ENCODE data around the gene HDAC6. TPM values are rescaled to one million over a fixed set of nuclear protein-coding genes. Genes with fewer than 3 reads are reported as not detected.
A peak's percentile ranks its signal among the peaks of the same experiment; 100 is the strongest.

The HDAC6 gene
- polyA plus RNA-seq (ENCODE audit: insufficient read length in 12 of 12): 100 to 1,000 TPM in 5 of 12 donors, 10 to 100 TPM in 6, not detected in 1; 81.3 to 151 (median 95.2) TPM
- long read RNA-seq, donor 1, full-length matches to known transcripts: 5 of 553 reads
- long read RNA-seq, donor 1, partial matches to known transcripts: 540 of 553 reads
- long read RNA-seq, donor 1, other reads (novel, unspliced or antisense): 8 of 553 reads
- long read RNA-seq, donor 2: 0 reads
- long read RNA-seq, donor 3, partial matches to known transcripts: 0 of 2 reads
- long read RNA-seq, donor 3, other reads (novel, unspliced or antisense): 0 of 2 reads
- long read RNA-seq, donor 4: 0 reads
- long read RNA-seq, donor 5, full-length matches to known transcripts: 5 of 26 reads
- long read RNA-seq, donor 5, partial matches to known transcripts: 21 of 26 reads
- long read RNA-seq, donor 5, other reads (novel, unspliced or antisense): 0 of 26 reads
- long read RNA-seq, donor 6, partial matches to known transcripts: 0 of 3 reads
- long read RNA-seq, donor 6, other reads (novel, unspliced or antisense): 0 of 3 reads
- long read RNA-seq, donor 7, partial matches to known transcripts: 0 of 1 reads
- long read RNA-seq, donor 7, other reads (novel, unspliced or antisense): 0 of 1 reads
- long read RNA-seq, donor 8, full-length matches to known transcripts: 6 of 26 reads
- long read RNA-seq, donor 8, partial matches to known transcripts: 20 of 26 reads
- long read RNA-seq, donor 8, other reads (novel, unspliced or antisense): 0 of 26 reads
- long read RNA-seq, donor 9, partial matches to known transcripts: 5 of 7 reads
- long read RNA-seq, donor 9, other reads (novel, unspliced or antisense): 0 of 7 reads
- long read RNA-seq, donor 10, full-length matches to known transcripts: 5 of 15 reads
- long read RNA-seq, donor 10, partial matches to known transcripts: 10 of 15 reads
- long read RNA-seq, donor 10, other reads (novel, unspliced or antisense): 0 of 15 reads
- long read RNA-seq, donor 11, full-length matches to known transcripts: 3 of 12 reads
- long read RNA-seq, donor 11, partial matches to known transcripts: 9 of 12 reads
- long read RNA-seq, donor 11, other reads (novel, unspliced or antisense): 0 of 12 reads

DNA sequence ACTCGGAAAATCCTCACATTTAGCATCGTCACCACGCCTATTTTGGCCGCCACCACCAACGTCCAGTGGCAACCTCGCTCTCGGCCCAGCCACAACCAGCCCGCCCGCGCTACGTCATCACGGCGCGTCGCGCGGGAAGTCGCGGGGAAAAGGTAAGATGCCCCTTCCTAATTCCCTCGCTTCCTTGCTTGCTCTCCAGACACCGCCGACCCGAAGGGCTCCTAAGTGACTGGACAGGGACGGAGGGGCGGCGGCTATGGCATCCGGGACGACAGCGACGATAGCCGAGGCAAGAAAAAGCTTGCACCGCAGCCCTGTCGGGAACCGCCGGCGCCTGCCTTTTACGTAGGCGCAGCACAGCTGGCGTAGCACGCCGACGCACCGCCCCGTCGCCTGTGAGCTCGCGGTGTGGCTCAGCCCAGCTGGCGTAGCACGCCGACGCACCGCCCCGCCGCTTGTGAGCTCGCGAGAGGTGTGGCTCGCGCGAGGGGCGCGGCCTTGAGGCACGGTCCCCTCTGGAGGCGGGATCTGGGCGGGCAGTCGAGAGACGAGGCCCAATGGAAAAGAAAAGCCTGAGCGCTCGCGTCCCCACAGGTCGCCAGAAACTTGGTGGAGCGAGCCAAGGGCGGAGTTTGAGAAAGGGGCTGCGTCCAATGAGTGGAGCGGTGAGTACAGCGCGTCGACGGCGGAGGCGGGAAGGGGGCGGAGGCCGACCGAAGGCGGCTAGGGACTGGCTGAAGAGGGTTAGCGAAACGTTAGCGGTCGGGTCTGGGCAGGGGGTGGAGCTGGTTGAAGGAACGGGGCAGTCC is at the start of gene HDAC6:
Gene HDAC6, plus strand, starts transcription at position 788 of the 809 bp plus-strand sequence. CDS start 626 bp downstream, outside the sequence.
- DNase-seq: peak; percentile 97

DNA sequence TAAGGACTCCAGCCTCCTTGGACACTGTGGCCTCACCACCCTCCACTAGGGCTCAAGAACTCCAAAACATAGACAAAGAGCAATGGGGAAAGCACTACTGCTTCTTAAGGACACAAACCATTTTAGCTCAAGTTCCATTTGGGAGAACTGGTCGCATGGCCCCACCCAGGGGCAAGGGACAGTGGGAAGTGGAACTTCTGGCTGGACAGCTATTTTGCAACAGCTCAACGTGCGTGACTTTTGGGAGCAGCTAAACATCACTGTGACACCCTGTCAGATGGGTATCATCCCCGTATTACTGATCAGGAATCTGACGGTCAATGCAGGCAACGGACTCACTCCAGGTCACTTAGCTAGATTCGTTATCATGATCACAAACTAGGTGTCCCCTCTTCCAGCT is 49.4 kb upstream of the HDAC6 start:
- no peak for DNase-seq

DNA sequence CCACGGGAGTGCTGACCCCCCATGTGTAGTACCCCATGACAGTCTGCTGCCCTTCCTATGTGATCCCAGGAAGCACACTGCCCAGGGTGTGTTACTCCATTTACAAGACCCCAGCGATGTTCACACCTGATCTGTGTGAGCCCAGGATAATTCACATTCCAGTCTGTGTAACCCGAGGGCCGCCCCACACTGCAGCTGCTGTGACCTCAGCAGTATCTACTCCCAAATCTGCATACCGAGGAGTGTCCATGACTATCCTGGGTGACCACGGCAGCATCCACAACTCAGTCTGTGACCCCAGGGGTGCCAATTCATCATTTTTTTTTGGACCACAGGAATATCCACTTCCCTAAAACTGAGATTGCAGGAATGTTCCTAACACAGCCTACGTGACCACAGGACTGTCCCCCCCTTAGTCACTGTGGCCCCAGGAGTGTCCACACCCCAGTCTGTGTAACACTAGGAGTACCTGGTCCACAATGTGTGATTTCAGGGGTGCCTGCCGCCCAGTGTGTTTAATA is 48.1 kb upstream of the HDAC6 start:
- no peak for DNase-seq

DNA sequence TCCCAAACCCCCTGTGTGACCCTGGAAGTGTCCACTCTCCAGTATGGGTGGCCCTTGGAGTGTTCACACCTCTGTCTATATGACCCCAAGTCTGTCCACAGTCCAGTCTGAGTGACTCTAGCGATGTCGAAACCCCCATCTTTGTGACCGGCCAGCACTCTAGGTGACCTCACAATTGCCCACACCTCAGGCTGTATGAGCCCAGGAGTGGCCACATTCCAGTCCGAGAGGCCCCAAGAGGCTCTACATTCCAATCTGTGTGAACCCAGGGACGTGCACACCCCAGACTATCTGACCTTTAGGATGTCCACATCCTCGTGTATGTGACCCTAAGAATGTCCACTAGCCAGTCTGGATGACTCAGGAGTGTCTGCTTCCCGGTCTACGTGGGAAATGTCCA is 47.6 kb upstream of the HDAC6 start:
- DNase-seq: no peak

DNA sequence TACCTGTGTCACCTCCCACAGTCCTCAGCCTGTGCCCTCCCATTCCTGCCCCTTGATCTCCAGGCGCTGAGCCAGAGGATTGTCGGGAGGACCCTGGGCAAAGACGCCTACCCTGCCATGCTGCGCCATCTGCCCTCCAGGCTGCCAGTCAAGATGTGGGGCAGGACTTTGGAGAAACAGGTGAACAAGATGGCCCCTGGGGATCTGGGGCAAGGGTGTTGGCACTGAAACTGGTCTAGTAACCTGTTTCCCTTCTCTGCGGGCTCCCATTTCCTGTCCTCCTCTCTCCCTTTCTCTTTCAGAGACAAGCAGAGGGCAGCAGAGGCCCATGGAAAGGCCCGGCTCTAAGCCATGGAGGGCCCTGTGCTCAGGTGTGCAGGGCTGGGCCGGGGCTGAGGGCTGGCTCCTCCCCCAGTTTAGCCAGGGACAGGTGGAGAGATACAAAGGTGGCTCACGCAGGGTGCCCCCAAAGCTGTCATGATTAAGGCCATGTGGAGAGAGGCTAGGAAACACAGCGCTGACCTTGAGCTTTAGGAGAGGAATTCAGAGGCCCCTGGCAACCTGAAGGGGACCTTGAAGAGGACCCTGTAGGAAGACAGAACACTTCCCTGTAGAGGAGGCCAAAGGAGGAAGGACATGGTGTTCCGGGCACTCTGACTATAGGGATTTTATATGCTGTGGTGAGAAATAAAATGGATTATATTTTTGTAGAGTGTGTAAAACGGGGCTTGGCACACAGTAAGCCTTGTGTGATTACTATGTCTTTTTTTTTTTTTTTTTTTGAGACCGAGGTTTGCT is 40.0 kb upstream of the HDAC6 start, which contains the start of gene GLOD5:
Gene GLOD5, plus strand, starts transcription at position 74 of the 798 bp plus-strand sequence. Its CDS starts 44 bp downstream, at position 118.
- DNase-seq: no peak

DNA sequence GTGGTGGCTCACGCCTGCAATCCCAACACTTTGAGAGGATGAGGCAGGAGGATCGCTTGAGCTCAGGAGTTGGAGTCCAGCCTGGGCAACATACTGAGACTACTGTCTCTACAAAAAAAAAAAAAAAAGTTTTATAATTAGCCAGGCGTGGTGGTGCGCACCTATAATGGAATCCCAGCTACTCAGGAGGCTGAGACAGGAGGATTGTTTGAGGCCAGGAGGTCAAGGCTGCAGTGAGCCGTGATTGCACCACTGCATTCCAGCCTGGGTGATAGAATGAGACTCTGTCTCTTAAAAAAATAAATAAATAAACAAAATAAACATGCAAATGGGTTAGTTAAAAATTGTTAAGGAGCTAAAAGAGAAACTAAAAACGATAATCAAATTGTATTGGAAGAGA is 32.6 kb upstream of the HDAC6 start:
- no peak for DNase-seq

DNA sequence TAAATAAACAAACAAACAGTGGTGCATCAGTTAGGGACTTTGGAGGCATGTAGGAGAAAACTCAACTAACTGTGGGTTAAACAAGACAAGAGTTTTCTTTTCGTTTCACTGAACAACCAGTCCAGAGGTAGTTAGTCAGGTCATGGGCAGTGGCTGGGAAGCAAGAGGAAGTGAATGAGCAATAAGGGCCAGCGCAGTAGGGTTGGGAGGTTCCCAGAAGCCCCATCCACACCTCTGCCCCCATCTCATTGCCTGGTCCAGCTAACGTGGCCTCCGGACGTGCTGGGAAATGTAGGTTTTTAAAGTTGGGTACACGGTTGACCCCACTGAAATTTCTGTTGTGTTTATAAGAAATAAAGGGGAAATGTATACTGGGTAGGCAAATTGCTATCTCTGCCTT is 31.6 kb upstream of the HDAC6 start:
- no peak for DNase-seq

DNA sequence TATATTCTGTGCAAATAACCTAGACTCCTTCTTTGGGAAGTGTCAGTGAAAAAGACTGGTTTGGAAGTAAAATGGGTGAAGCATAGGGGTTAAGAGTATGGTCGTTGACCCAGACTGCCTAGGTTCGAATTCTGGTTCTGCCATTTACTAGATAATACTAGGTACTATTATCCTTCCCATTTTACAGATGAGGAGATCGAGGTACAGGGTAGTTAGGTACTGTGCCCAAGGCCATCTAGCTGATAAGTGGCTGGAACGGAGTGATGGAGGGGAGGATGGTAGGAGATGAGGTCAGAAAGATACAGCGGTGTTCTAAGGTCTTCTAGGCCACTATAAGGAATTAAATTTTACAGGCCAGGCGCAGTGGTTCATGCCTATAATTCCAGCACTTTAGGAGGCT is 29.3 kb upstream of the HDAC6 start:
- no peak for DNase-seq

DNA sequence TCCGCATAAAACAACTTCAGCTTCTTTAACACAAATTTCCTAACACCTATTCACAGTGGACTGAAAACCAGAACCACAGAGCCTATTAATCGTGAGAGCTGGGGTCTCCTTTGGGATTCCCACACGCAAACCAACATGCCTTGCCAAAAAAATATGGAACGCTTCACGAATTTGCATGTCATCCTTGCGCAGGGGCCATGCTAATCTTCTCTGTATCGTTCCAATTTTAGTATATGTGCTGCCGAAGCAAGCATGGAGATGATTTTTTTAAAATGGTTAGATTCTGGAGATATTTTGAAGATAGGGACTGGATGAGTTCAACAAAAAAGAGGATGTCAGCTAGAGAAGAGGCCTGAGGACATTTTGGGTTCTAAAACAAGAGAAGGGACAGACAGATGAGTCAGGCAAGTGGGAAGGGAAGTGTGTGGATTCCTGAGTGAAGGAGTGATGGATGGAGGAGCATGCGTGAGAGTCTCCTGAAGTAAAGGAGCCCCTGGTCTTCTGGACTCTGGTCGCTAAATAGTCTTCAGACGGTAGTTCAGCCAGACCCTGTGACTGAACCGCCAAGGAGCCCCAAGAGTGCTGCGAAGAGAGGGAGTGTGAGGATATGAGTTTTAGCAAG is 24.9 kb upstream of the HDAC6 start:
- DNase-seq: no peak

DNA sequence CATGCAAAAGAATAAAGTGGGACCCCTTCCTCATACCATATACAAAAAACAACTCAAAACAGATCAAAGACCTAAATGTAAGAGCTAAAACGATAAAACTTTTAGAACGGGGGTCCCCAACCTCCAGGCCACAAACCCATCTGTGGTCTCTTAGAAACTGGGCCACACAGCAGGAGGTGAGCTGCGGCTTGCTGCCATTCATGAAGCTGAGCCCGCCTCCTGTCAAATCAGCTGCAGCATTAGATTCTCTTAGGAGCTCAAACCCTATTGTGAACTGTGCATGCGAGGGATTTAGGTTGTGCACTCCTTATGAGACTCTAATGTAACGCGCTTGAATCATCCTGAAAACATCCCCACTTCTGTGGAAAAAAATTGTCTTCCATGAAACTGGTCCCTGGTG is 22.5 kb upstream of the HDAC6 start:
- no peak for DNase-seq

DNA sequence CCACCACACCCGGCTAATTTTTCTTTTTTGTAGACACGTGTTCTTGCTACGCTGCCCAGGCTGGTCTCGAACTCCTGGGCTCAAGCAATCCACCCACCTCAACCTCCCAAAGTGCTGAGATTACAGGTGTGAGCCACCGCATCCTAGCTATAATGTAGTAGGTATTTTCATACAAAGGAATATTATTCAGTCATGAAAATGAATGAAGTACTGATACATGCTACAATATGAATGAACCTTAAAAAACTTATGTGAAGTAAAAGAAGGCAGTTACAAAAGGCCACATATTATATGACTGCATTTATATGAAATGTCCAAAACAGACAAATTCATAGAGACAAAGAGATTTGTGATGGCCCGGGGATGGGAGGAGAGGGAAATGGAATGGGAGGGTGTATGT is 20.2 kb upstream of the HDAC6 start:
- no peak for DNase-seq

DNA sequence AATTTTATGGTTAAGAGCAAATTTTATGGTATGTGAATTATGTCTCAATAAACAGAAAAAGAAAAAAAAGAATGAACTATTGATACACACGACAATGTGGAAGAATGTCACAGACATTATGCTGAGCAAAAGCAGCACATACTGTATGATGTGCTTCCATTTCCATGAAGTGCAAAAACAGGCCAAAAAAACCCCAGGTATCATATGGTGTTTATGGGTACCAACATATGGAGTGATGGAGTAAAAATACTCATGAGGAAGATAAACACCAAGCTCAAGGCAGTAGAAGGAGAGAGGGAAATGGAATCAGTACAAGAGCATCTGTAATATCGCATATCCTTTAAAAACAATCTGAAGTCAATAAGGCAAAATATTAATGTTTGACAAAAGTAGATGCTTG is 19.7 kb upstream of the HDAC6 start:
- DNase-seq: no peak

DNA sequence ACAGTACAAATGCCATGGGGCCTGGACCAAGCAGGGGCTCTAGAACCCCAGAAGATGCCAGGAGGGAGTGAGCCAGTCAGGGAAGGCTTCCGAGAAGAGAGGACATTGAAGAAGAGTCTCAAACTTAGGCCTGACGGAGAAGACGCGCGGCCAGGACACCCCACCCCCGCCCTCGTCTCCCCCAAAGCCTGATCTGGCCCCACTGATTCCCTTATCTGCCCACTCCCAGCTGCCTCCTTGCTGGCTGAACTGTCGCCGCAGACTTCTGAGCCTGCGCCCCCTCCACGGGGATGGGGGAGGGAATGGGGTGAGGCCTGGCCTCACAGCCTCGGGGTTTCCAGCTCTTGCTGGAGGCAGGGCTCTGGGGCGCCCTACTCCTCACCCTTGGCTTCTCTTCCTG is 19.1 kb upstream of the HDAC6 start:
- no peak for DNase-seq

DNA sequence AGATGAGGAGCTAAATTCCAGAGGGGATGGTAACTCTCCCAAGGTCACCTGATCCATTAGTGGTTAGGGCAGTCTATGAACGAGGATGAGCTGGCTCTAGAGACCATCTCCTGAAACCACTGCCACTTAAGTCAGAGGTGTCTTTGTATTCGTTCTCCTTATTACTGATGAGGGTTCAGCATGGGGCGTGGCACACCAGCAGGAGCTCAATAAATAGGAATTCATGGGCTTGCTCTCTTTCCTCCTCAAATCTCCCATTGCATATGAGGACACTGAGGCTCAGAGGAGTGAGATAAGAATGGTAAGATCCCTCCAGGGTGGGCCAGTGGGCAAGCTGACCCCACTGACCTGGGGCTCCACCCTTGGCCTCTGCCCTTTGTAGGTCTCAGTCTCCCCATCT is 17.1 kb upstream of the HDAC6 start:
- DNase-seq: no peak

DNA sequence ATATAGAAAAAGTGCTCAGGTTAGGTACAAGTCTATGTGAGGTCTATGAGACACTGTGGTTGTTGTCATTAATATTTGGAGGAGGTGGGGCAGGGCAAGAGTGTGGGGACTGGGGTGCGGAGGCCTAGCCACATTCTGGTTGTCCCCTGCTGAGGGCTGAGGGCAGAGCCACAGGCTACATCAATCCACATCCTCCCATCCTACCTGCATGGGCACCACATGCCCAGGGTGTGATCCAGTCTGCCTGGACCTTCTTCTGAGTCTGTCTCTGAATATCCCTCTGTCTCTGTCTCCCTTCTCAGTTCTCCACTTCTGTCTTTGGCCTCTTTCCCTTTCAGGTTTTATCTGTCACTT is 16.7 kb upstream of the HDAC6 start:
- no peak for DNase-seq

DNA sequence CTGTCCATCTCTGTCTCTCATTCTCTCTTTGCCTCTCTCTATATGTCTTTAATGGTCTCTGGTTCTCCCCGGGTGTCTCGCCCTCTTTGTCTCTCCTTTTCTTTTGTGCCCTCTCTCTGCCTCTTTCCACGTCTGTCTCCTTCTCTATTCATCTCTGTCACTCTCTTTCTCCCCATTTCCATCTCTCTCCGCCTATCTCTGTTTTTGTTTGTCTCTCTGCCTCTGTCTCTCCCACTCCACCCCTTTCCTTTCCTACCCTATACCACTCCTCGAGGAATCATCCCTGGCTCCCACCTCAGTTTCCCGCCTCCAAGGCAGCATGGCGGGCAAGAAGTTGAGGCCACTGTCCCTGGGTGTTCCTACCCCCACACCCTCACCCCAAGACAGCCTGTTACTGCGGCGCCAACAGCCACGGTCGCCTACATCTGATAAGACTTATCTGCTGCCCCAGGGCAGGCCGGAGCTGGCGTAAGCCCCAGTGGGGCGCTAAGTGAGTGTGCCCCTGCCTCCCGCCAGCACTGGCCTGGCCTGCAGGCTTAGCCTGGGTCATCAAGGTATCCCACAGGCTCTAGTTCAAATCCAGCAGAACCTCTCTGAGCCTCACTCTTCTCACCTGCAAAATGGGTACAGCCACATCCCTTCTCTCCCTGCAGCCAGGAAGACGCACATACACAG is 16.2 kb upstream of the HDAC6 start:
- DNase-seq: no peak

DNA sequence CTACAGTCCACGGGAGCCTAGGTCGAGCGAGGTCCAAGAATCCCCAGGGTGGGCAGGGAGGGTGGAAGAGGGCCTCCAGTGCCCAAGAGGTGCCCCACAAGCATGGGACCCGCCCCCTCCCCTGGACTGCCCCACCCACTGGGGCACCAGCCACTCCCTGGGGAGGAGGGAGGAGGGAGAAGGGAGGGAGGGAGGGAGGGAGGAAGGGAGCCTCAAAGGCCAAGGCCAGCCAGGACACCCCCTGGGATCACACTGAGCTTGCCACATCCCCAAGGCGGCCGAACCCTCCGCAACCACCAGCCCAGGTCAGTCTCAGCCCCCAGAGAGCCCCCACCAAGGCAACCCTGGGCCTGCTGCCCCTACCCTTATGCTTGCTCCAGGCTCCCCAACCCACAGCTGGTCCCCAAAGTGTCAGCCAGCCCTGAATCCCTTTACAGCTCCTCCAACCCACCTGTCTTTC is 15.5 kb upstream of the HDAC6 start, which contains the start of gene GATA1:
Gene GATA1, plus strand, starts transcription at position 250 of the 460 bp plus-strand sequence. CDS start 4,520 bp downstream, outside the sequence.
- DNase-seq: no peak

DNA sequence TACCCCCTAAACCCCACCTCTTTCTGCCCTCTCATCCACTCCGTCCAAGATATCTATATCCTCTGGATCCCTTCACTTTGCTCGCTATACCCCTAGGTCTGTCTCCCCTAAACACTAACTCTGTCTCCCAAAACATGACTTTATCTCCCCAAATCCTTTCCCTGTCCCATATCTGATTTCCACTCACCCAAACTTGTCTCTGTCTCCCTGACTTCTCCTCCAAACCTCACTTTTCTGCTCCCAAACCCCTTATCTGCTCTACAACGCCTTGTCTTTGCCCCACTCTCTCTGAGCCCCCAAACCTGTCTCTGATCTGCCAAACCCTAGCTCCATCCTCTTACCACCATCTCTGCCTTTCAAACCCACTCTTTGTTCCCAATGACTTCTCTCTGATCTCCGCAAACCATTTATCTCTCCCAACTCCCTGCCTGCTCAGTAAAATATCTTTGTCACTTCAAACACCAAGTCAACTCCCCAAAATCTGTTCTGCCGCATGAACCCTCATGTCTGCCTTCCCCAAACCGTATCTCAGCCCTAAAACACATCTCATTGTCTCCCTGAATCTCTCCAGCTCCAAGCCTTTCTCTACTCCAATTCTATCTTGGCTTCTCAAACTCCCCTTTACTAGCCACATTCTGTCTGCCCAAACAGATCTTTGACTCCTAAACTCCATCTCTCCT is 14.9 kb upstream of the HDAC6 start:
- DNase-seq: no peak

Measured in muscle of arm (tissue), 14 donors.